ENCODE measurements around the gene ARMC9.

DNA sequence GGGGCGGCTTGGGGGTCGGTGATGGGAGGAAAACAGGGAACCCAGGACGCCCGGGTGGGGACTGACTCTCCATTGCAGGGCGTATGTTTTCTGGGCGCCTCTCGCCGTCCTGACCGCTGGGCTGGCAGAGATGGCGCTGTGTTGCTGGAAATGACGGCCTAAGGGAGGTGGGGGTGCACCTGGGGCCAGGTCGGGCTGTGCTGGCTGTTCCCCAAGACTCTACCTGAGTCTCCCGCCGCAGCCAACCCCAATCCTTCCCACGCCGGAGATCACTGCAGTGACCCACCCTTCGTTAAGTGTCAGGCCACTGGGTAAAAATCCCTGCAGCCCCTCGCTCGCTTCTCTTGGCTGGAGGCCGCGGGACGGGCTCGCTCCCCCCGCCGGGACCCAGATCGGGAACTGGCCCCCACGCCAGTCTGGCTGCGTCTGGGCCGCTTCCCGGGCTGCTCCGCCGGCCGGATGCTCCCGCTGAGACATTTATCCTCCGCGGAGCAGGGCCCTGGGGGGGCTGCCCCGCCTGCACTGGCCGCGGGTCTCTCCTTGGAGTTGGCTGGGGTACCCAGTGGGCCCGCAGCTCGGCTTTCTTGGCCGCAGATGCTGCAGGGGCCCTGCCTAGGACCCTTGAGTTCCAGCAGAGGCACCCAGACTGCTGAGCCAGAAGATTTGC lies 7.8 kb upstream of the ARMC9 start:
- TF ChIP-seq, protein P1, sequence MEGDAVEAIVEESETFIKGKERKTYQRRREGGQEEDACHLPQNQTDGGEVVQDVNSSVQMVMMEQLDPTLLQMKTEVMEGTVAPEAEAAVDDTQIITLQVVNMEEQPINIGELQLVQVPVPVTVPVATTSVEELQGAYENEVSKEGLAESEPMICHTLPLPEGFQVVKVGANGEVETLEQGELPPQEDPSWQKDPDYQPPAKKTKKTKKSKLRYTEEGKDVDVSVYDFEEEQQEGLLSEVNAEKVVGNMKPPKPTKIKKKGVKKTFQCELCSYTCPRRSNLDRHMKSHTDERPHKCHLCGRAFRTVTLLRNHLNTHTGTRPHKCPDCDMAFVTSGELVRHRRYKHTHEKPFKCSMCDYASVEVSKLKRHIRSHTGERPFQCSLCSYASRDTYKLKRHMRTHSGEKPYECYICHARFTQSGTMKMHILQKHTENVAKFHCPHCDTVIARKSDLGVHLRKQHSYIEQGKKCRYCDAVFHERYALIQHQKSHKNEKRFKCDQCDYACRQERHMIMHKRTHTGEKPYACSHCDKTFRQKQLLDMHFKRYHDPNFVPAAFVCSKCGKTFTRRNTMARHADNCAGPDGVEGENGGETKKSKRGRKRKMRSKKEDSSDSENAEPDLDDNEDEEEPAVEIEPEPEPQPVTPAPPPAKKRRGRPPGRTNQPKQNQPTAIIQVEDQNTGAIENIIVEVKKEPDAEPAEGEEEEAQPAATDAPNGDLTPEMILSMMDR (conservative IDR thresholded peaks at IDR 0.05; ENCODE audit: low read depth, low read length), result no peak
- no peak for TF ChIP-seq EZH2 (IDR thresholded peaks at IDR 0.05; ENCODE audit: borderline replicate concordance, low read depth, low read length, poor library complexity, severe bottlenecking)
